T-helper 2 cell (primary cell): ENCODE measurements around the gene HES2.
"Not testable (repeated sequence)": the region's sequence is repeated elsewhere in the genome, so short reads cannot be mapped to it uniquely, and the experiment has no call there.

Experiments used
- DNase-seq, 5 experiments: peaks; one replicate each; pipeline versions ENCODE4 v3.0.0 to v3.0.0-alpha.2; 2012 to 2022

HES2 gene

DNA sequence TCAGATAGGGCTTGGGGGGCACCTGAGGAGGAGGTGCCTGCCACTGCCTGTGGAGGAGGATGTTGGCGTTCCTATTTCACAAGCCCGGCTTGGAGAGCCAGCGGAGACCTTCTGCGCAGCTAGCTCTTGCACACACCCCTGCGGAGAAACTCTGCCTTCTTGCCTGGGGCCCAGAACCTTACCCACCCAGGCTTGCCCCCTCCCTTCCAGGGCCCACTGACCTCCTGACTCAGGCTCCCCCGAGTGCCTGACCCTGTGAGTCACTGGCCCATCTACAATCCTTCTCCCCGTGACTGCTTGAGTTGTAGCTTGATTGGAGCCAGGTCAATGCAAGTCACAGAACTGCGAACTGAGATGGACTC lies 3.4 kb downstream of the HES2 start:
- no peak for DNase-seq

- no peak for DNase-seq
These were observed 4.7 kb downstream of the HES2 start for GRCh38 chr1:6414881-6415626.

GRCh38 chr1:6414443-6414844 lies 5.3 kb downstream of the HES2 start:
- peak in 2 of 5 experiments; percentile 31 to 37 for DNase-seq

- DNase-seq = no peak
These were observed 6.8 kb downstream of the HES2 start for GRCh38 chr1:6412896-6413295.

DNA sequence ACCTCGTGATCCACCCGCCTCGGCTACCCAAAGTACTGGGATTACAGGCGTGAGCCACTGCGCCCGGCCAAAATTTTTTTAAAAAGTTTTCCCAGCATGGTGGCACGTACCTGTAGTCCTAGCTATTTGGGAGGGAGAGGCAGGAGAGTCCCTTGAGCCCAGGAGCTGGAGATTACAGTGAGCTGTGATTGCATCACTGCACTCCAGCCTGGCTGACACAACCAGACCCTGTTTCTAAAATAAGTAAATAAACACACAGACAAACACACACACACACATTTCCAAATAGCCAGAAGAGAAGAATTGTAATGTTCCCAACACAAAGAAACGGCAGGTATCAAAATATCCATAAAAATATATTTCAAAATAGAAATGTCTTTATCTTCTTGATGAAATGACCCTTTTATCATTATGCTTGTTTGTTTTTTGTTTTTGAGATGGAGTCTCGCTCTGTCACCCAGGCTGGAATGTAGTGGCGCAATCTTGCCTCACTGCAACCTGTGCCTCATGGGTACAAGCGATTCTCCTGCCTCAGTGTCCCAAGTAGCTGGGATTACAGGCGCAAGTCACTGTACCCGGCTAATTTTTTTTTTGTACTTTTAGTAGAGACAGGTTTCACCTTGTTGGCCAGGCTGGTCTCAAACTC lies 9.3 kb downstream of the HES2 start:
- no peak for DNase-seq

DNA sequence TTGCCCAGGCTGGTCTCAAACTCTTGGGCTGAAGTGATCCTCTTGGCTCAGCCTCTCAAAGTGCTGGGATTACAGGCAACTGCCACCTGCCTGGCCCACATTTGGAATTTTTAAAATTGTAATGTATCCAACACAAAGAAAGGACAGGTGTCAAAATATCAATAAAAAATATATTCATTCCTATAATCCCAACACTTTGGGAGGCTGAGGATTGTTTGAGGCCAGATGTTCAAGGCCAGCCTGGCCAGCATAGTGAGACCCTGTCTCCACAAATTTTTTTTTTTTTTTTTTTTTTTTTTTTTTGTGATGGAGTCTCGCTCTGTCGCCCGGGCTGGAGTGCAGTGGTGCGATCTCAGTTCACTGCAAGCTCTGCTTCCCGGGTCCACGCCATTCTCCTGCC lies 10.0 kb downstream of the HES2 start:
- no peak for DNase-seq

- no peak for DNase-seq
These were observed 10.7 kb downstream of the HES2 start for GRCh38 chr1:6409053-6409452.

- no peak for DNase-seq
These were observed 11.7 kb downstream of the HES2 start for GRCh38 chr1:6408023-6408422.

DNA sequence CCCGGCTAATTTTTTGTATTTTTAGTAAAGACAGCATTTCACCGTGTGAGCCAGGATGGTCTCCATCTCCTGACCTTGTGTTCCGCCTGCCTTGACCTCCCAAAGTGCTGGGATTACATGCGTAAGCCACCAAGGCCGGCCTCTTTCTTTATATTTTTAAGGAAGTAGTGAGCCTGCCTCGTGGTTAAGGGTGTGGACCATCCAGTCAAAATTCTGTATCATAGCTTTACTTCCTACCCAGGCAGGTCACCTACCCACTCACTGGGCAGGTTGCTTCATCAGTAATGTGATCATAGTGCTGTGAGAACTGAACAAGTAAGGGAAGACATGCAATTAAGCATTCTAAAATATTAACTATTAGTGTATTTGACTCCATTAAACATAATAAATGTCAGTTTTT lies 18.0 kb downstream of the HES2 start:
- no peak for DNase-seq

GRCh38 chr1:6399294-6399693 lies 20.4 kb downstream of the HES2 start:
- DNase-seq = no peak

- DNase-seq = no peak
These were observed 21.8 kb downstream of the HES2 start for GRCh38 chr1:6397844-6398441.

- DNase-seq = peak in 1 of 5 experiments; percentile 28
These were observed 22.7 kb downstream of the HES2 start for GRCh38 chr1:6396998-6397397.

- DNase-seq = not testable (repeated sequence)
These were observed 23.9 kb downstream of the HES2 start for GRCh38 chr1:6395781-6396244.

- DNase-seq = peak in 1 of 5 experiments; percentile 15
These were observed 24.6 kb downstream of the HES2 start for GRCh38 chr1:6395130-6395529.

DNA sequence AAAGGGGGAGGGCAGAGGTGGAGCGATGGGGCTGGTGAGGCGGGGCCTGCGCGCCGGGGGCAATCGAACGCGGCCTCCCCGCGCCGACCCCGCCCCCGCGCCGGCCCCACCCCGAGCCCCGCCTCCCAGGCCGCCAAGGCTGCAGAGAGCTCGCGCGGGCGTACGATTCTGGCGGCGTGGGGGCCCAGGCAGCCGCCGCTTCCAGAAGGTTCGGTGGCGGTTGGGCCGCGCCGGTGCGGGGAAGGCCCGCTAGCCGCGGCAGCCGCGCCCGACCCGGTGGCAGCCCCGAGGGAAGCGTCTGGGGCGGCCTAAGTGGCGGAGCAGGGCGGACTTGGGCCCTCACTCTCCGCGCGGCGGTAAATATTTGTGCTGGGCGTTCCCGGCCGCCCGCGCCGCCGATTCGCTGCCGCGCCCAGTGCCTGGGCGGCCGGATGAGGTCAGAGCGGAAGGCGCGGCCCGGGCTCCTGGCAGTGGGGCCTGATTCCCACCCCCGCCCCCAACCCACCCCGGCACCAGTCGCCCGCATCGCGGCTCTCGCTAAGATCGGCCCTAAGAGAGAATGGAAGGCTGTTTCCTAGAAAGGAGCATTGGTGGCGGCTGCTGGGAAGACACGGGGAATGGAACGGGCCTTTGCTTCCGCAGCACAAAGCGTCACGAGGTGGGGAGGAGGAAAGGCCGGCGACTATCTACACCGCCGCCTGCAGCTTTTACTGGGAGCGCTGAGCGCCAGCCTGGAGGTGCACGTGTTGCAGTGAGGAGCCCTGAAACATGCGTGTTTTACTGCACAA lies 26.1 kb downstream of the HES2 start, which contains the start of gene ACOT7:
ACOT7 (minus strand) TSS at position 368 of the 788 bp plus-strand sequence. CDS start 368 bp downstream, outside the sequence.
- DNase-seq = peak; percentile 83 to 94 (median 87)

DNA sequence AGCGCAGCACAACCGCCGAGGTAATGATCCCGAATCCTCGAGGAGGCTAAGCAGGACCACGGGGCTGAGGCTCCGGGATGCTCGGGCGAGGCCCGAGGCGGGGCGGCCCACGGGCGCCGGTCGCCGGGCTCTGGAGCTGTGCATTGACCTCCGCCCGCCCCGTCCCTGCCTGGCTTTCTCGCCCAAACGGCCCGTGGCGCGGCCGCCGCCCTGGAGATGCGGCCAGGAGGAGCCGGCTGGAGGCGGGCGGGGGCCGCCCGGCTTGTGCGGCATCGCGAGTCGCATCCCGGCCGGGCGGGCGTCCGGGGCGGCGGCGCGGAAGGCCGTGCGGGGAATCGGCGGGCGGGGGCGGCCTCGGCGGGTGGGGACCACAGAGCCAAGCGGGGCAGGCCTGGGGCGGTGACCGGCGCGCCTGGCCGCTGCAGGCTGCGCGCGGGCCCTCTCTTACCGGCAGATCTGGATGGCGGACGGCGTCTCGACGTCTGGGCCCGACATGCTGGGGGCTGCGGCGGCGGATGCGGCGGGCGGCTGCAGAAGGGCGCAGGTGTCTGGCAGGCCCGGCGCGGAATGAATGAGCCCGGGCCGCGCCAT lies 26.8 kb downstream of the HES2 start:
- no peak for DNase-seq

- DNase-seq = peak in 1 of 5 experiments; percentile 35
These were observed 27.5 kb downstream of the HES2 start for GRCh38 chr1:6391951-6392808.

- DNase-seq = no peak
These were observed 29.7 kb downstream of the HES2 start for GRCh38 chr1:6389971-6390370.

DNA sequence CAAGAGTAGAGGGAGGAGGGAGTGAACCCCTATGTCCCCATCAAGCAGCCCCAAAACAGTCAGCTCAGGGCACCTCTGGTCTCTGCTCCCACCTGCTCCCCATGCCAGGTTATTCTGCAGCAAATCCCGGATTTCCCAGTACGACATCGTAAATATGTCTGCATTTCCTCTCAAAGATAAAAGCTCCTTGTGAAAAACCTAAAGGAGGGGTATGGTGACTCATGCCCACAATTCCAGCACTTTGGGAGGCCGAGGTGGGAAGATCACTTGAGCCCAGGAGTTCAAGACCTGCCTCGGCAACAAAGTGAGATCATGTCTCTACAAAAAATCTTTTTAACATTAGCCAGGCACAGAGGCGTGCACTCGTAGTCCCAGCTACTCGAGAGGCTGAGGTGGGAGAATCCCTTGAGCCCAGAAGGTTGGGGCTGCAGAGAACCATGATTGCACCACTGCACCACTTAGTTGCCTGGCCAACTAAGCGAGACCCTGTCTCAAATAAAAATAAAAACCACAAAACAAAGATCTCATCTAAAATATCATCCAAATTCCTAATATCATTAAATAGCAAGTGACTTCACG lies 33.3 kb downstream of the HES2 start:
- no peak for DNase-seq

GRCh38 chr1:6385488-6386191 lies 34.1 kb downstream of the HES2 start:
- DNase-seq = no peak

- DNase-seq = no peak
These were observed 34.8 kb downstream of the HES2 start for GRCh38 chr1:6384962-6385361.
